NCI-H2171 (cell line): Measurements from ENCODE around the gene MRPL44.
"Not testable (repeated sequence)": the region's sequence is repeated elsewhere in the genome, so short reads cannot be mapped to it uniquely, and the experiment has no call there.

Experiments used
- DNase-seq: peaks from one replicate; lab custom pipeline; 2025; lab: John Stamatoyannopoulos, UW

MRPL44 gene

GRCh38 chr2:223936862-223937326 is 20.4 kb upstream of the MRPL44 start:
- DNase-seq: no peak

GRCh38 chr2:223937535-223937934 is 19.7 kb upstream of the MRPL44 start:
- DNase-seq: no peak

GRCh38 chr2:223939438-223939837 is 17.8 kb upstream of the MRPL44 start:
- DNase-seq: not testable (repeated sequence)

- no peak for DNase-seq
Observed at GRCh38 chr2:223941579-223942277, 15.5 kb upstream of the MRPL44 start.

GRCh38 chr2:223943135-223943534 is 14.1 kb upstream of the MRPL44 start:
- no peak for DNase-seq

GRCh38 chr2:223943561-223944008 is 13.7 kb upstream of the MRPL44 start:
- no peak for DNase-seq

- no peak for DNase-seq
Observed at GRCh38 chr2:223944166-223944702, 13.0 kb upstream of the MRPL44 start.

- peak; percentile 54 for DNase-seq
Observed at GRCh38 chr2:223944703-223945531, 12.3 kb upstream of the MRPL44 start, which contains the start of gene WDFY1. WDFY1 (minus strand) TSS chr2:223945335; CDS start chr2:223945284, 51 bp downstream.

GRCh38 chr2:223945755-223946154 is 11.5 kb upstream of the MRPL44 start:
- no peak for DNase-seq

GRCh38 chr2:223947711-223948205 is 9.5 kb upstream of the MRPL44 start:
- DNase-seq: no peak

GRCh38 chr2:223949241-223949840 is 7.9 kb upstream of the MRPL44 start:
- no peak for DNase-seq

GRCh38 chr2:223950448-223951347 is 6.6 kb upstream of the MRPL44 start:
- no peak for DNase-seq

- no peak for DNase-seq
Observed at GRCh38 chr2:223952280-223952968, 4.8 kb upstream of the MRPL44 start.

- no peak for DNase-seq
Observed at GRCh38 chr2:223954401-223954800, 2.9 kb upstream of the MRPL44 start.

GRCh38 chr2:223956300-223956699 is 963 bp upstream of the MRPL44 start:
- DNase-seq: no peak

- DNase-seq: no peak
Observed at GRCh38 chr2:223959688-223960087, 2.4 kb downstream of the MRPL44 start.

GRCh38 chr2:223967981-223968380 is 10.7 kb downstream of the MRPL44 start:
- DNase-seq: no peak

- DNase-seq: no peak
Observed at GRCh38 chr2:223969315-223969714, 12.1 kb downstream of the MRPL44 start.

- DNase-seq: no peak
Observed at GRCh38 chr2:223969856-223970255, 12.6 kb downstream of the MRPL44 start.

GRCh38 chr2:223970343-223971128 is 13.3 kb downstream of the MRPL44 start:
- DNase-seq: no peak
